Measurements from ENCODE around the gene CACYBP. TPM values are rescaled to one million over a fixed set of nuclear protein-coding genes. Genes with fewer than 3 reads are reported as not detected.
A peak's percentile ranks its signal among the peaks of the same experiment; 100 is the strongest.

CACYBP gene
- total and polyA plus RNA-seq, 4 donors = 98.4 to 205 (median 149) TPM

DNA sequence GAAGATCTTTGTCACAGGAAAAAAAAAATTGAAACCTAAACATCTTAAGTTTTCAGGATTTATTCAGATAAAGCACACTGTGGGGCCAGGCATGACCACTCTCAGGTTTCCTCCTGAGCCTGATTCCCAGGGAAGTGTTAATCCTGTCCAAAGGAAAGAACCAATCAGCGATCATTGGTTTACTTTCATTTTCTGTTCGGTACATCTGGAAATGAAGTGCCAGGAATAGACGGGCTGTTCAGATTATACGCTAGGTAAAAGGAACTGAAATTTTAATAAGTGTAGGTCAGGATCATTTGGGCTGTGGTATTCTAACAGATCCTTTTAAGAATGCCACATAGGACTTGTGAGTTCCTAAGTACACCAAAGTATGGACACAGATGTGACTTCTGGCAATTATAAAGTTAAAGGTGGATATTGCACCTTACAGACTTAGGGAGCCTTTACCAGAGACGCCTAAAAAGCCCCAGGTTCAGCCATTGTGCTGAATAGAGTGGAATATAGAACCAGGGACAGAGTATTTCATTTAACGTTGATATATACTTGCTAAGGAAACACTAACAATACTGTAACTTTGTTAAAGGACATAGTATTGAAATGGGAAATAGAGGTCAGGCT is 9.3 kb upstream of the CACYBP start:
- no peaks in the 10 kb centered on the region for H3K36me3 ChIP-seq (ENCODE audit: control insufficient read depth, insufficient read depth, low read length)
- H3K4me3 ChIP-seq (ENCODE audit: low read depth, low read length) = peak overlapping the region; percentile 24
- H3K9me3 ChIP-seq (ENCODE audit: control insufficient read depth, insufficient read depth, low read length) = no peaks in the 10 kb centered on the region
- H3K27ac ChIP-seq (ENCODE audit: low read depth, low read length) = peak overlapping the region; percentile 37
- no peaks in the 10 kb centered on the region for H3K4me1 ChIP-seq (ENCODE audit: control insufficient read depth, insufficient read depth, low read length)
- no peaks in the 10 kb centered on the region for H3K27me3 ChIP-seq (ENCODE audit: control insufficient read depth, insufficient read depth, low read length)
- 87% methylated on average over 3 of the region's 6 CpGs for WGBS (ENCODE audit: insufficient coverage)
- no peak for DNase-seq (ENCODE audit: low read depth in 4 of 6, low spot score in 6 of 6)

DNA sequence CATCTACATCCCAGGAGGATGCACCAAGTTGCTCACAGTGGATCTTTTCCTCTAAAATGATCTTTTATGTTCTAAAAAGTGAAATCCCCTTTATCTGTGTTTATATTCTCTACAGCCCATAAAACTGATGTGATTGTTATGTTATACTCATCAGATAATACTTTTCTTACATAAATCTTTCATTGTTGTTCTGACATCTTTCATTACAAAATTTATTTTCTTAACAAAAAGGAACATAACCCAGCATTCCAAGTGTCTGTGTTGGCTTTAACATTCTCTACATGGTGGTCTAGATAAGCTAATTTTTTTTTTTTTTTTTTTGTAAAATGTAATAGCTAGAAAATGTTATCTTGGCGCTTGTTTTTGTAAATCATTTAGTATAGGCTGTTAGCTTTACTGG is 8.3 kb upstream of the CACYBP start:
- Histone ChIP-seq H3K27ac (ENCODE audit: low read depth, low read length) (no peak overlapping the region), H3K27me3 (ENCODE audit: control insufficient read depth, insufficient read depth, low read length) (no peaks in the 10 kb centered on the region), H3K4me1 (ENCODE audit: control insufficient read depth, insufficient read depth, low read length) (no peaks in the 10 kb centered on the region), H3K4me3 (ENCODE audit: low read depth, low read length) (no peak overlapping the region), H3K9me3 (ENCODE audit: control insufficient read depth, insufficient read depth, low read length) (no peaks in the 10 kb centered on the region), H3K36me3 (ENCODE audit: control insufficient read depth, insufficient read depth, low read length) (no peaks in the 10 kb centered on the region)
- no CpG with 5 or more reads among the region's 1 CpG for WGBS (ENCODE audit: insufficient coverage)
- DNase-seq (ENCODE audit: low read depth in 4 of 6, low spot score in 6 of 6) = no peak

DNA sequence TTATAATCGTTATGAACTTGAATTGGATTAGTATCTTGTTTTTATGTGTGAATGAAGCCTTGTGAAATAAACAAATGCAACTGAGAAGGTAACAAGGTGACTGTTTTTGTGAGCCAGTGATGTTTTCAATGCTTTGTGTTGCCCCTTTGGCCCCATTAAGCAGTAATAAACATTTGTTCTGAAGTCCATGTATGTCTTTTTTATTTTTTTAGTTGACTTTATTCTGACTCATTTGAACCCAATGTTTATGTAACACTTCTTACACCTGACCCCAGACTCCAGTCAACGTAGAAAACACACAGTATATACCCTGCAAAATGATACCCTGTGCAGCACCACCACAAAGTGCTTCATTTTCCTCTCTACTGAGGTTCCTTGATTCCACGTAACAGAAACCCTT is 4.6 kb upstream of the CACYBP start:
- WGBS (ENCODE audit: insufficient coverage) = no CpG with 5 or more reads among the region's 3 CpGs
- Histone ChIP-seq H3K36me3 (ENCODE audit: control insufficient read depth, insufficient read depth, low read length) (no peaks in the 10 kb centered on the region), H3K27me3 (ENCODE audit: control insufficient read depth, insufficient read depth, low read length) (no peaks in the 10 kb centered on the region), H3K4me3 (ENCODE audit: low read depth, low read length) (no peak overlapping the region), H3K4me1 (ENCODE audit: control insufficient read depth, insufficient read depth, low read length) (peaks cover 4% of the 10 kb centered on the region), H3K9me3 (ENCODE audit: control insufficient read depth, insufficient read depth, low read length) (no peaks in the 10 kb centered on the region), H3K27ac (ENCODE audit: low read depth, low read length) (no peak overlapping the region)
- no peak for DNase-seq (ENCODE audit: low read depth in 4 of 6, low spot score in 6 of 6)

DNA sequence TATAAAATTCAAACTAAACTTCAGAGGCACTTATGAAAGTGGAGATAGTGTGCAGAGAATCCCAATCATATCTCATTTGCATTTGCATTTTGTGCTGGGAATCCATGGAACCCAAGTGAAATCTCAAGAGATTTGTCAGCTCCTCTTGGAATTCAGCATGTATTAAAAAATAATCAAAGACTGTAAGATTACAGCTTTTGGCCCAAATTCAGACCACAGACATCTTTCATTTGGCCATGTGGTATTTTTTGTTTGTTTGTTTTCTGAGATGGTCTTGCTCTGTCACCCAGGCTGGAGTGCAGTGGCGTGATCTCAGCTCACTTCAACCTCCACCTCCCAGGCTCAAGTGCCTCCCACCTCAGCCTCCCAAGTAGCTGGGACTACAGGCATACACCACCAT is 3.8 kb upstream of the CACYBP start:
- WGBS (ENCODE audit: insufficient coverage) = no CpG with 5 or more reads among the region's 1 CpG
- no peaks in the 10 kb centered on the region for H3K9me3 ChIP-seq (ENCODE audit: control insufficient read depth, insufficient read depth, low read length)
- H3K4me1 ChIP-seq (ENCODE audit: control insufficient read depth, insufficient read depth, low read length) = peaks cover 4% of the 10 kb centered on the region
- no peak overlapping the region for H3K4me3 ChIP-seq (ENCODE audit: low read depth, low read length)
- DNase-seq (ENCODE audit: low read depth in 4 of 6, low spot score in 6 of 6) = no peak
- H3K27ac ChIP-seq (ENCODE audit: low read depth, low read length) = no peak overlapping the region
- H3K27me3 ChIP-seq (ENCODE audit: control insufficient read depth, insufficient read depth, low read length) = no peaks in the 10 kb centered on the region
- no peaks in the 10 kb centered on the region for H3K36me3 ChIP-seq (ENCODE audit: control insufficient read depth, insufficient read depth, low read length)

DNA sequence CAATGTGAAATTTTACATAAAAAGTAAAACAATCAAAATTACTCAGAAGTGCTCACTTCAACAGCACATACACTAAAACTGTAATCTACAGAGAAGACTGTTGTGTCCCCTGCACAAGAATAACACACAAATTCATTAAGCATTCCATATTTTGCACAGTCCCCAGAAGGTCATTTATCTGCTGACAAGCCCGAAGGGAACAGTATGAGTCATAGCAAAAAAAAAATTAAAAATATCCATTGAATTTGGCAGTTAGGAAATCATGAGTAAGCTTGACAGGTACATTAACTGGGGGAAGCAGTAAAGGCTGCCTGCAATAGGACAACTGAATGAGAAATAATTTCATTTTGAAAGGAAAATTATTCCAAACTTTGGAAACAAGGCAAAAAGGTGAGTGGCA is 3.3 kb upstream of the CACYBP start:
- Histone ChIP-seq H3K27me3 (ENCODE audit: control insufficient read depth, insufficient read depth, low read length) (no peaks in the 10 kb centered on the region), H3K4me3 (ENCODE audit: low read depth, low read length) (no peak overlapping the region), H3K4me1 (ENCODE audit: control insufficient read depth, insufficient read depth, low read length) (peaks cover 4% of the 10 kb centered on the region), H3K9me3 (ENCODE audit: control insufficient read depth, insufficient read depth, low read length) (no peaks in the 10 kb centered on the region), H3K27ac (ENCODE audit: low read depth, low read length) (no peak overlapping the region), H3K36me3 (ENCODE audit: control insufficient read depth, insufficient read depth, low read length) (no peaks in the 10 kb centered on the region)
- WGBS (ENCODE audit: insufficient coverage) = no CpG with 5 or more reads among the region's 1 CpG
- DNase-seq (ENCODE audit: low read depth in 4 of 6, low spot score in 6 of 6) = no peak

DNA sequence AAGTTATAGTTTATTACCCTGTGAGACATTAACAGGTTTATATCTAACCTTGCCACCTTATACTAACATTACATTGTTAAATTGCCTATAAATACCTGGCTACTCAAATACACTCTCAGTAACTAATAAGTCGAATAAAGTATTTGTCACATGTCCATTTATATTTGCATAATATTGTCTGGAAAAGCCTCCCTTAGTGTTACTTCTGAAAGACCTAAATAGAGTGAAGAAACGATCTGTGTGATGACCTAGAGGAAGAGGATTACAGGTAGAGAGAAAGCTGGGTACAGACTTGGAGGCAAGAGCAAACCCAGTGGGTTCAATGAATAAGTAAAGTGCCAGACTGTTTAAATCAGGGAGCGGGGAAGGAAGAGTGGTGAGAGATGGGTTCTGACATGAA is 2.7 kb upstream of the CACYBP start:
- Histone ChIP-seq H3K27me3 (ENCODE audit: control insufficient read depth, insufficient read depth, low read length) (no peaks in the 10 kb centered on the region), H3K27ac (ENCODE audit: low read depth, low read length) (no peak overlapping the region), H3K9me3 (ENCODE audit: control insufficient read depth, insufficient read depth, low read length) (no peaks in the 10 kb centered on the region), H3K4me1 (ENCODE audit: control insufficient read depth, insufficient read depth, low read length) (peaks cover 4% of the 10 kb centered on the region), H3K36me3 (ENCODE audit: control insufficient read depth, insufficient read depth, low read length) (no peaks in the 10 kb centered on the region), H3K4me3 (ENCODE audit: low read depth, low read length) (no peak overlapping the region)
- no peak for DNase-seq (ENCODE audit: low read depth in 4 of 6, low spot score in 6 of 6)
- 100% methylated on average over 2 of the region's 3 CpGs for WGBS (ENCODE audit: insufficient coverage)

DNA sequence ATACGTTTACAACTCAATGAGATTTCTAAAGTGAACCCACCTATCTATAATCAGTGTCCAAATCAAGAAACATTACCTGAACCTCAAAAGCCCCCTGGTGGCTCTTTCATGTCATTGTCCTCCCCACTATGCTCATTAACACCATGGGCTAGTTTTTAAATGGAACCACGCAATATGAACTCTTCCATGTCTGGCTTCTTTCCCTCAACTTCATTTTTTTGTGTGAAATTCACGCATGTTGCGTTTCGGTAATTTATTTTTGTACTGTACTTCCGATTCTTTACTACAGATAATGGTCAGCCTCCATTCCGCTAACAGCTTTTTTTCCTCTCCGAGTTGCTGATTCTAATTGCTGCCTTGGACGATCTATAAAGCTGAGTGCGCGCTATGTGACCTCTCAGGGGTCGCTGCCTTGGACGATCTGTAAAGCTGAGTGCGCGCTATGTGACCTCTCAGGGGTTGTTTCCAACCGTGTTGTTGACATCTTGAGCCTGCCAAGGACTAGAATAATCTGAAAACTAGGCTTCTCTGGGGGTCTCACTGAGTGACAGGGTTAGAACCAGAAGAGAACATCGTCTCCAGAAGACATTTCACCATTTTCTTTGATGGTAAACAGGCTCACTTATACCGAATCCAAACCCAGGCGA is 1.1 kb upstream of the CACYBP start:
- 5% methylated on average over 14 of the region's 19 CpGs for WGBS (ENCODE audit: insufficient coverage)
- DNase-seq (ENCODE audit: low read depth in 4 of 6, low spot score in 6 of 6) = peak; percentile 33 to 91 (median 53)
- H3K4me1 ChIP-seq (ENCODE audit: control insufficient read depth, insufficient read depth, low read length) = peaks cover 8% of the 10 kb centered on the region
- no peaks in the 10 kb centered on the region for H3K36me3 ChIP-seq (ENCODE audit: control insufficient read depth, insufficient read depth, low read length)
- H3K27me3 ChIP-seq (ENCODE audit: control insufficient read depth, insufficient read depth, low read length) = no peaks in the 10 kb centered on the region
- H3K9me3 ChIP-seq (ENCODE audit: control insufficient read depth, insufficient read depth, low read length) = no peaks in the 10 kb centered on the region
- peak overlapping the region; percentile 100 for H3K27ac ChIP-seq (ENCODE audit: low read depth, low read length)
- peak overlapping the region; percentile 87 for H3K4me3 ChIP-seq (ENCODE audit: low read depth, low read length)

DNA sequence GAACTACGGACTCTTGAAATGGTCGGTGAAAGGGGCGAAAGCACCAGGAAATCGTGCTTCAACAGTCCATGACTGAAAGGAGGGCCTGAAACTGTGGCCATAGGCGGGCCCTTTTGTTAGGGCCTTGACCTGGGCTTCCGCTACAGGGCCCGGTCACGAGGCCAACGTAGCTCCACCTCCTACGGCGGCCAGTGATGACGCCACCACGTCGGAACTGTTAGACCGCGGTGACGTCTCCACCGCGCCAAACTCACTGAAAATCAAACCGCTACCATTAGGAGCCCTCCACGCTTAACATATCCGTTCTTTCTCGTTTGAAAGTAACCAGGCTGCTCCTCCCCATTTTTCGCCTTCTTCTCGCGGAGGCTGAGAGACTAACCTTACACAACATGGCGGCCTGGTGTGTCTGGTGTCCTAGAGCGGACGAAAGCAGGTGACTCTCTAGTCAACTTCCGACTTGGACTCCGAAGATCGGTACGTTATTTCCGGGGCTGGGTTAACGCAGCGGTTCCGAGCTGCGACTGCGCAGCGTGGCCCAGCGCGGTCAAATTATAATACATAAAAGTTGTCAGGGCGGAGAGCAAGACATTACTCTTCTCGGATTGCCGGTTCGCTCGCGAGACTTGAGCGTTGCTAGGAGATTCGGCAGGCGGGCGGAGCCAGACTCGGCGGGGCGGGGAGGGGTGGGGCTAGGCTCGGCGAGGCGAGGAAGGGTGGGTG is 371 bp upstream of the CACYBP start:
- peak; percentile 97 to 100 (median 98) for DNase-seq (ENCODE audit: low read depth in 4 of 6, low spot score in 6 of 6)
- Histone ChIP-seq H3K36me3 (ENCODE audit: control insufficient read depth, insufficient read depth, low read length) (no peaks in the 10 kb centered on the region), H3K4me1 (ENCODE audit: control insufficient read depth, insufficient read depth, low read length) (peaks cover 8% of the 10 kb centered on the region), H3K27me3 (ENCODE audit: control insufficient read depth, insufficient read depth, low read length) (no peaks in the 10 kb centered on the region), H3K27ac (ENCODE audit: low read depth, low read length) (peak overlapping the region; percentile 100), H3K9me3 (ENCODE audit: control insufficient read depth, insufficient read depth, low read length) (no peaks in the 10 kb centered on the region), H3K4me3 (ENCODE audit: low read depth, low read length) (peak overlapping the region; percentile 87)
- under 1% methylated on average over 58 of the region's 58 CpGs for WGBS (ENCODE audit: insufficient coverage)

DNA sequence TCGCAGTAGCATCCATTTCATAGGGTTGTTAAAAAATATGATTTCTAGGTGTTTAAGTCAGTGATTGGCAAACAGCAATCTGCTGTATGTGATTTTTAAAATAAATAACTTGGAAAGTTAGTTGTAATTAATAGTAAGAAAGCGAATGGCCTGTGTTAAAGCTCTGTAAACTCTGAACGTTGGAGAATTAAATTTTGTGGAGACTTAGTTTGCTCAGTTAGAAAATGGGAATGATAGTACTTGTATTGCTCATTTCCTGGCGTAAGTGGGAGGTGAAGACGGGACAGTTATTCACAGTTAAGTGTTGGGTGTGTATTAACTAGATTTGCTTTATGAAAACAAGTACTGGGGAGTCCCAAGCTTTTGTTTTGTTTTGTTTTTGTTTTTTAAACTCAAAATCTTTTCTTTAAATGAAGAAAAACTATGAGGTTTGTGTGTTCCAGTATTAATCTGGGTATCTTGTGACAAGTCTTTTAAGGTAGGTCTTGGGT is 995 bp downstream of the CACYBP start:
- no peak for DNase-seq (ENCODE audit: low read depth in 4 of 6, low spot score in 6 of 6)
- Histone ChIP-seq H3K27me3 (ENCODE audit: control insufficient read depth, insufficient read depth, low read length) (no peaks in the 10 kb centered on the region), H3K4me3 (ENCODE audit: low read depth, low read length) (peak overlapping the region; percentile 87), H3K27ac (ENCODE audit: low read depth, low read length) (peak overlapping the region; percentile 100), H3K9me3 (ENCODE audit: control insufficient read depth, insufficient read depth, low read length) (no peaks in the 10 kb centered on the region), H3K36me3 (ENCODE audit: control insufficient read depth, insufficient read depth, low read length) (no peaks in the 10 kb centered on the region), H3K4me1 (ENCODE audit: control insufficient read depth, insufficient read depth, low read length) (peaks cover 8% of the 10 kb centered on the region)
- WGBS (ENCODE audit: insufficient coverage) = 3% methylated on average over 5 of the region's 5 CpGs
